Testis (tissue), 2 donors: ENCODE results near the gene GABBR2.

Experiments used
- POLR2A ChIP-seq: fragments of 450-650 bp; IDR thresholded peaks from one replicate; pipeline ENCODE4 v1.6.1; 2017; ENCODE audit warnings: antibody characterized with exemption, mild to moderate bottlenecking, moderate library complexity
- TF ChIP-seq, protein P1 (sequence below), 3 experiments: fragments of 450-650 bp in 2 of 3; fragments of 200-600 bp in 1 of 3; sonication (generic) in 1 of 3; IDR thresholded peaks; one replicate each; pipeline ENCODE4 v1.5.1; 2016 to 2019; ENCODE audit warnings: antibody characterized with exemption in 3 of 3, mild to moderate bottlenecking in 2 of 3, moderate library complexity in 1 of 3

DNA sequence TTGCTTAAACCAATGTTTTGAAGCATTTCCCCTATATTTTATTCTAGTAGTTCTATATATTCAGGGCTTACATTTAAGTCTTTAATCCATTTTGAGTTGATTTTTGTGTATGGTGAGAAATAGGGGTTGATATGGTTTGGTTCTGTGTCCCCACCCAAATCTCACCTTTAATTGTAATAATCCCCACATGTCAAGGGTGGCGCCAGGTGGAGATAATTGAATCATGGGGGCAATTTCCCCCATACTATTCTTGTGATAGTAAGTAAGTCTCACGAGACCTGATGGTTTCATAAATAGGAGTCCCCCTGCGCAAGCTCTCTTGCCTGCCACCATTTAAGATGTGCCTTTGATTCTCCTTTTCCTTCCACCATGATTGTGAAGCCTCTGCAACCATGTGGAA is 361.1 kb downstream of the GABBR2 start:
- TF ChIP-seq, protein P1, sequence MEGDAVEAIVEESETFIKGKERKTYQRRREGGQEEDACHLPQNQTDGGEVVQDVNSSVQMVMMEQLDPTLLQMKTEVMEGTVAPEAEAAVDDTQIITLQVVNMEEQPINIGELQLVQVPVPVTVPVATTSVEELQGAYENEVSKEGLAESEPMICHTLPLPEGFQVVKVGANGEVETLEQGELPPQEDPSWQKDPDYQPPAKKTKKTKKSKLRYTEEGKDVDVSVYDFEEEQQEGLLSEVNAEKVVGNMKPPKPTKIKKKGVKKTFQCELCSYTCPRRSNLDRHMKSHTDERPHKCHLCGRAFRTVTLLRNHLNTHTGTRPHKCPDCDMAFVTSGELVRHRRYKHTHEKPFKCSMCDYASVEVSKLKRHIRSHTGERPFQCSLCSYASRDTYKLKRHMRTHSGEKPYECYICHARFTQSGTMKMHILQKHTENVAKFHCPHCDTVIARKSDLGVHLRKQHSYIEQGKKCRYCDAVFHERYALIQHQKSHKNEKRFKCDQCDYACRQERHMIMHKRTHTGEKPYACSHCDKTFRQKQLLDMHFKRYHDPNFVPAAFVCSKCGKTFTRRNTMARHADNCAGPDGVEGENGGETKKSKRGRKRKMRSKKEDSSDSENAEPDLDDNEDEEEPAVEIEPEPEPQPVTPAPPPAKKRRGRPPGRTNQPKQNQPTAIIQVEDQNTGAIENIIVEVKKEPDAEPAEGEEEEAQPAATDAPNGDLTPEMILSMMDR (IDR thresholded peaks at IDR 0.05): no peak
- no peak for TF ChIP-seq POLR2A
